ENCODE data around the gene ELF5.

The ELF5 gene

GRCh38 chr11:34522188-34522587 is 8.6 kb upstream of the ELF5 start:
- no peak for DNase-seq

- DNase-seq = no peak
Measured at GRCh38 chr11:34521265-34521664, 7.7 kb upstream of the ELF5 start.

- DNase-seq = no peak
Measured at GRCh38 chr11:34519595-34520235, 6.1 kb upstream of the ELF5 start.

GRCh38 chr11:34516247-34517040 is 2.9 kb upstream of the ELF5 start:
- DNase-seq = no peak

- no peak for DNase-seq
Measured at GRCh38 chr11:34514597-34514996, 1.0 kb upstream of the ELF5 start.

GRCh38 chr11:34512840-34513681 is 533 bp downstream of the ELF5 start:
- peak in 33 of 58 donors; percentile 2 to 43 (median 16) for DNase-seq

GRCh38 chr11:34510673-34511072 is 2.9 kb downstream of the ELF5 start:
- DNase-seq = no peak

GRCh38 chr11:34510218-34510617 is 3.4 kb downstream of the ELF5 start:
- DNase-seq = no peak

GRCh38 chr11:34509336-34509876 is 4.2 kb downstream of the ELF5 start:
- no peak for DNase-seq

GRCh38 chr11:34508524-34508923 is 5.1 kb downstream of the ELF5 start:
- no peak for DNase-seq

GRCh38 chr11:34507610-34508009 is 6.0 kb downstream of the ELF5 start:
- no peak for DNase-seq

- no peak for DNase-seq
Measured at GRCh38 chr11:34507156-34507555, 6.4 kb downstream of the ELF5 start.

GRCh38 chr11:34505874-34506273 is 7.7 kb downstream of the ELF5 start:
- DNase-seq = no peak

- DNase-seq = no peak
Measured at GRCh38 chr11:34502949-34503348, 10.6 kb downstream of the ELF5 start.

GRCh38 chr11:34501949-34502348 is 11.6 kb downstream of the ELF5 start:
- DNase-seq = no peak

- peak in 1 of 58 donors; percentile 12 for DNase-seq
Measured at GRCh38 chr11:34501500-34501899, 12.1 kb downstream of the ELF5 start.

- no peak for DNase-seq
Measured at GRCh38 chr11:34499719-34500500, 13.7 kb downstream of the ELF5 start.

- peak in 17 of 58 donors; percentile 5 to 67 (median 20) for DNase-seq
Measured at GRCh38 chr11:34495724-34496377, 17.7 kb downstream of the ELF5 start.

GRCh38 chr11:34495239-34495723 is 18.3 kb downstream of the ELF5 start:
- no peak for DNase-seq

GRCh38 chr11:34493926-34494595 is 19.5 kb downstream of the ELF5 start:
- no peak for DNase-seq
